ENCODE data around the gene KCNAB1. TPM values are rescaled to one million over a fixed set of nuclear protein-coding genes. Genes with fewer than 3 reads are reported as not detected.

The KCNAB1 gene
- total and polyA plus RNA-seq, 4 experiments from 2014 or later = 0.40 to 0.58 TPM; not detected in 2

GRCh38 chr3:156388497-156389448, 268.4 kb downstream of the KCNAB1 start:
- Mint-ChIP-seq H3K27me3 (peaks cover 8 to 9% of the 10 kb centered on the region in 2 donors), H3K36me3 (no peaks in the 10 kb centered on the region), H3K9me3 (no peaks in the 10 kb centered on the region), H3K27ac (no peak overlapping the region), H3K4me3 (no peak overlapping the region), H3K4me1 (no peaks in the 10 kb centered on the region)
- no peak overlapping the region for H3K27ac ChIP-seq (ENCODE audit: low read depth, low read length)
- CTCF ChIA-PET (ENCODE audit: partially characterized antibody) = interaction anchor here (1.0 kb wide), 1 partner anchor 153 kb away, joined by 3 read pairs; no protein-coding TSS in a partner anchor
- no peaks in the 10 kb centered on the region for H3K4me1 ChIP-seq (ENCODE audit: insufficient read depth, low read length)
- H3K36me3 ChIP-seq (ENCODE audit: insufficient read depth, low read length) = no peaks in the 10 kb centered on the region
- POLR2A ChIA-PET (ENCODE audit: partially characterized antibody) = no interaction called here
- no peaks in the 10 kb centered on the region for H3K27me3 ChIP-seq (ENCODE audit: insufficient read depth, low read length)
- DNase-seq = no peak
- intact Hi-C loops (cut with micrococcal nuclease) = no loop called here
- no peaks in the 10 kb centered on the region for H3K9me3 ChIP-seq (ENCODE audit: control insufficient read depth in 1 of 2, low read length in 2 of 2)
- no peak overlapping the region for H3K4me3 ChIP-seq (ENCODE audit: low read length in 2 of 2)

- H3K9me3 Mint-ChIP-seq = no peaks in the 10 kb centered on the region
- intact Hi-C loops (cut with micrococcal nuclease) = no loop called here
- no peak overlapping the region for H3K4me3 Mint-ChIP-seq
- no peaks in the 10 kb centered on the region for H3K27me3 ChIP-seq (ENCODE audit: insufficient read depth, low read length)
- CTCF ChIA-PET (ENCODE audit: partially characterized antibody) = interaction anchor here (0.7 kb wide), 1 partner anchor 117 kb away, joined by 3 read pairs; no protein-coding TSS in a partner anchor
- no peak overlapping the region for H3K4me3 ChIP-seq (ENCODE audit: low read length in 2 of 2)
- no peak overlapping the region for H3K27ac ChIP-seq (ENCODE audit: low read depth, low read length)
- POLR2A ChIA-PET (ENCODE audit: partially characterized antibody) = no interaction called here
- DNase-seq = no peak
- H3K36me3 ChIP-seq (ENCODE audit: insufficient read depth, low read length) = no peaks in the 10 kb centered on the region
- H3K9me3 ChIP-seq (ENCODE audit: control insufficient read depth in 1 of 2, low read length in 2 of 2) = no peaks in the 10 kb centered on the region
- no peak overlapping the region for H3K27ac Mint-ChIP-seq
- H3K36me3 Mint-ChIP-seq = no peaks in the 10 kb centered on the region
- H3K27me3 Mint-ChIP-seq = peaks cover 8 to 9% of the 10 kb centered on the region in 2 donors
- no peaks in the 10 kb centered on the region for H3K4me1 ChIP-seq (ENCODE audit: insufficient read depth, low read length)
- no peaks in the 10 kb centered on the region for H3K4me1 Mint-ChIP-seq
Observed at GRCh38 chr3:156389449-156389950, 269.1 kb downstream of the KCNAB1 start.

GRCh38 chr3:156390846-156391245, 270.5 kb downstream of the KCNAB1 start:
- Histone ChIP-seq H3K4me3 (ENCODE audit: low read length in 2 of 2) (no peak overlapping the region), H3K27me3 (ENCODE audit: insufficient read depth, low read length) (no peaks in the 10 kb centered on the region), H3K36me3 (ENCODE audit: insufficient read depth, low read length) (no peaks in the 10 kb centered on the region), H3K9me3 (ENCODE audit: control insufficient read depth in 1 of 2, low read length in 2 of 2) (no peaks in the 10 kb centered on the region), H3K4me1 (ENCODE audit: insufficient read depth, low read length) (no peaks in the 10 kb centered on the region), H3K27ac (ENCODE audit: low read depth, low read length) (no peak overlapping the region)
- POLR2A ChIA-PET (ENCODE audit: partially characterized antibody) = no interaction called here
- no peak for DNase-seq
- Mint-ChIP-seq H3K4me3 (no peak overlapping the region), H3K4me1 (no peaks in the 10 kb centered on the region), H3K27me3 (peaks cover 8 to 9% of the 10 kb centered on the region in 2 donors), H3K36me3 (no peaks in the 10 kb centered on the region), H3K27ac (no peak overlapping the region), H3K9me3 (no peaks in the 10 kb centered on the region)
- CTCF ChIA-PET (ENCODE audit: partially characterized antibody) = no interaction called here
- intact Hi-C loops (cut with micrococcal nuclease) = no loop called here

GRCh38 chr3:156395961-156396710, 275.8 kb downstream of the KCNAB1 start:
- no peak overlapping the region for H3K27ac ChIP-seq (ENCODE audit: low read depth, low read length)
- H3K9me3 ChIP-seq (ENCODE audit: control insufficient read depth in 1 of 2, low read length in 2 of 2) = no peaks in the 10 kb centered on the region
- Mint-ChIP-seq H3K4me3 (no peak overlapping the region), H3K27ac (no peak overlapping the region), H3K4me1 (no peaks in the 10 kb centered on the region), H3K9me3 (no peaks in the 10 kb centered on the region), H3K36me3 (no peaks in the 10 kb centered on the region), H3K27me3 (peaks cover 5 to 10% of the 10 kb centered on the region in 2 donors)
- no peaks in the 10 kb centered on the region for H3K4me1 ChIP-seq (ENCODE audit: insufficient read depth, low read length)
- intact Hi-C loops (cut with micrococcal nuclease) = no loop called here
- DNase-seq = no peak
- no peak overlapping the region for H3K4me3 ChIP-seq (ENCODE audit: low read length in 2 of 2)
- no peaks in the 10 kb centered on the region for H3K27me3 ChIP-seq (ENCODE audit: insufficient read depth, low read length)
- H3K36me3 ChIP-seq (ENCODE audit: insufficient read depth, low read length) = no peaks in the 10 kb centered on the region
- POLR2A ChIA-PET (ENCODE audit: partially characterized antibody) = no interaction called here
- CTCF ChIA-PET (ENCODE audit: partially characterized antibody) = interaction anchor here (1.2 kb wide), 1 partner anchor 54 kb away, joined by 4 read pairs; no protein-coding TSS in a partner anchor

- peaks cover 5 to 10% of the 10 kb centered on the region in 2 donors for H3K27me3 Mint-ChIP-seq
- H3K4me3 ChIP-seq (ENCODE audit: low read length in 2 of 2) = no peak overlapping the region
- no peaks in the 10 kb centered on the region for H3K9me3 Mint-ChIP-seq
- no peaks in the 10 kb centered on the region for H3K9me3 ChIP-seq (ENCODE audit: control insufficient read depth in 1 of 2, low read length in 2 of 2)
- no peaks in the 10 kb centered on the region for H3K4me1 ChIP-seq (ENCODE audit: insufficient read depth, low read length)
- no peak overlapping the region for H3K27ac ChIP-seq (ENCODE audit: low read depth, low read length)
- intact Hi-C loops (cut with micrococcal nuclease) = no loop called here
- H3K27me3 ChIP-seq (ENCODE audit: insufficient read depth, low read length) = no peaks in the 10 kb centered on the region
- H3K36me3 Mint-ChIP-seq = no peaks in the 10 kb centered on the region
- POLR2A ChIA-PET (ENCODE audit: partially characterized antibody) = no interaction called here
- no peak for DNase-seq
- no peaks in the 10 kb centered on the region for H3K36me3 ChIP-seq (ENCODE audit: insufficient read depth, low read length)
- no peaks in the 10 kb centered on the region for H3K4me1 Mint-ChIP-seq
- CTCF ChIA-PET (ENCODE audit: partially characterized antibody) = interaction anchor here (1.2 kb wide), 1 partner anchor 54 kb away, joined by 4 read pairs; no protein-coding TSS in a partner anchor
- H3K27ac Mint-ChIP-seq = no peak overlapping the region
- no peak overlapping the region for H3K4me3 Mint-ChIP-seq
Observed at GRCh38 chr3:156396851-156397250, 276.5 kb downstream of the KCNAB1 start.

- no peaks in the 10 kb centered on the region for H3K4me1 ChIP-seq (ENCODE audit: insufficient read depth, low read length)
- H3K27ac Mint-ChIP-seq = no peak overlapping the region
- H3K36me3 Mint-ChIP-seq = no peaks in the 10 kb centered on the region
- no peaks in the 10 kb centered on the region for H3K27me3 ChIP-seq (ENCODE audit: insufficient read depth, low read length)
- ChIA-PET POLR2A (ENCODE audit: partially characterized antibody) (no interaction called here), CTCF (ENCODE audit: partially characterized antibody) (no interaction called here)
- intact Hi-C loops (cut with micrococcal nuclease) = no loop called here
- DNase-seq = no peak
- H3K4me3 Mint-ChIP-seq = no peak overlapping the region
- no peaks in the 10 kb centered on the region for H3K9me3 ChIP-seq (ENCODE audit: control insufficient read depth in 1 of 2, low read length in 2 of 2)
- no peak overlapping the region for H3K4me3 ChIP-seq (ENCODE audit: low read length in 2 of 2)
- no peak overlapping the region for H3K27ac ChIP-seq (ENCODE audit: low read depth, low read length)
- H3K36me3 ChIP-seq (ENCODE audit: insufficient read depth, low read length) = no peaks in the 10 kb centered on the region
- peaks cover 5 to 12% of the 10 kb centered on the region in 2 donors for H3K27me3 Mint-ChIP-seq
- H3K4me1 Mint-ChIP-seq = no peaks in the 10 kb centered on the region
- H3K9me3 Mint-ChIP-seq = no peaks in the 10 kb centered on the region
Observed at GRCh38 chr3:156397534-156397933, 277.2 kb downstream of the KCNAB1 start.

- H3K36me3 Mint-ChIP-seq = no peaks in the 10 kb centered on the region
- POLR2A ChIA-PET (ENCODE audit: partially characterized antibody) = no interaction called here
- Histone ChIP-seq H3K36me3 (ENCODE audit: insufficient read depth, low read length) (no peaks in the 10 kb centered on the region), H3K27ac (ENCODE audit: low read depth, low read length) (no peak overlapping the region), H3K27me3 (ENCODE audit: insufficient read depth, low read length) (no peaks in the 10 kb centered on the region), H3K9me3 (ENCODE audit: control insufficient read depth in 1 of 2, low read length in 2 of 2) (no peaks in the 10 kb centered on the region), H3K4me3 (ENCODE audit: low read length in 2 of 2) (no peak overlapping the region), H3K4me1 (ENCODE audit: insufficient read depth, low read length) (no peaks in the 10 kb centered on the region)
- H3K27ac Mint-ChIP-seq = no peak overlapping the region
- H3K27me3 Mint-ChIP-seq = peaks cover 5 to 8% of the 10 kb centered on the region in 2 donors
- no peaks in the 10 kb centered on the region for H3K4me1 Mint-ChIP-seq
- H3K9me3 Mint-ChIP-seq = no peaks in the 10 kb centered on the region
- CTCF ChIA-PET (ENCODE audit: partially characterized antibody) = no interaction called here
- intact Hi-C loops (cut with micrococcal nuclease) = no loop called here
- no peak for DNase-seq
- H3K4me3 Mint-ChIP-seq = no peak overlapping the region
Observed at GRCh38 chr3:156400062-156400461, 279.7 kb downstream of the KCNAB1 start.

Measured in CD4-positive, alpha-beta memory T cell (primary cell).